ENCODE results near the gene SLC16A14.

The SLC16A14 gene

GRCh38 chr2:229993236-229993635 lies 75.5 kb downstream of the SLC16A14 start:
- H3K4me1 ChIP-seq (ENCODE audit: insufficient read depth, insufficient read length) = no peaks in the 10 kb centered on the region
- no peak overlapping the region for H3K4me3 ChIP-seq (ENCODE audit: insufficient read length, low read depth)
- DNase-seq (ENCODE audit: low read depth, low spot score) = no peak
- TF ChIP-seq YY1 (IDR thresholded peaks at IDR 0.05; ENCODE audit: insufficient read depth, insufficient read length) = no peak
- TF ChIP-seq SUZ12 (IDR thresholded peaks at IDR 0.05; ENCODE audit: extremely low read depth, insufficient read depth, insufficient read length) = no peak
- peaks cover 10% of the 10 kb centered on the region for H3K36me3 ChIP-seq (ENCODE audit: insufficient read depth, insufficient read length, low read length)
- no peak overlapping the region for H3K9ac ChIP-seq (ENCODE audit: insufficient read length, low read depth)
- H3K9me3 ChIP-seq (ENCODE audit: insufficient read depth, low read length) = no peaks in the 10 kb centered on the region
- H3K27me3 ChIP-seq (ENCODE audit: insufficient read depth, insufficient read length) = no peaks in the 10 kb centered on the region

Measured in NT2/D1 (cell line).